Measurements from ENCODE around the gene UBP1.
"Not testable (repeated sequence)": the region's sequence is repeated elsewhere in the genome, so short reads cannot be mapped to it uniquely, and the experiment has no call there.

UBP1 gene

DNA sequence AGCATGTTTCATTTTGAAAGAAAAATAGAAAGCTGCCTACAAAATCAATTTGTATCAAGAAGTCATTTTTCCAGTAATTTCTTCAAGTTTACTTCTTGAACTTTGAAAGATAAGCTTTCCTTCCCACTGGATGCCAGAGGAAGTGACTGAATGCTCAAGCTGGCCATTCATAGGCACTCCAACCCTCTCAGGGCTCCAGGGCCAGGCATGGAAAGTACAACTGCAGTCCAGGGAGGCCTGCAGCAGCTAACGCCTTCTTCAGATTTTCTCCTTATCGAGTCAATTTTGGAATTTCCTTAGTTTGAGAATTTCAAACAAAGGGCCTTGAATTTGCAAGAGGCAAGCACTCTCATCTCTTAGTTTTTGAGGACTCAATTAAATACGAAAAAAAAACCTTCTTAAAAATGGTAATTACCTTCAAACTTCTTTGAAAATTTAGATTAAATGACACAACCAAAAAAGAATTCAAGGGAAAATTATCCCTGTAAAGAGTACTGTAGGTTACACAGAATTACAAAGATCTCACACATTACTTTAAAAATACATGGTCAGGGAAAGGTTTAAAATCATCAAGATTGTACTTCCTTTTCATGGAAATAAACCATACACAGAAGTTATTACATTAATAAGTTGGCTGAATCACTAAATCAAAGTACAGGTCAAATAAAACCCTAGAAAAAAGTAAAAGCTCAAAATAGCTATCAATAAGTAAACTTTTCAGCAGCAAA is 2.5 kb downstream of the UBP1 start:
- Histone ChIP-seq H3K4me2 (peak overlapping the region; percentile 90), H3K4me3 (peak overlapping the region; percentile 95), H3K27me3 (no peaks in the 10 kb centered on the region), H3K9ac (peak overlapping the region; percentile 90), H3K4me1 (peaks cover 36% of the 10 kb centered on the region), H3K36me3 (no peaks in the 10 kb centered on the region; the same call in 1 of the 2 replicates), H3K9me3 (0 out of 2 replicates have a peak, but pooled peaks cover 5% of the 10 kb centered on the region), H4K20me1 (peaks cover 72% of the 10 kb centered on the region), H3K27ac (no peak overlapping the region)
- TF ChIP-seq Cebpa-rat (IDR thresholded peaks at IDR 0.05), result no peak

GRCh38 chr3:33433843-33434242 is 6.4 kb downstream of the UBP1 start:
- peaks cover 29% of the 10 kb centered on the region for H3K4me1 ChIP-seq
- peaks cover 100% of the 10 kb centered on the region for H4K20me1 ChIP-seq
- H3K9me3 ChIP-seq, result 0 out of 2 replicates have a peak, but pooled peaks cover 5% of the 10 kb centered on the region
- H3K4me2 ChIP-seq, result no peak overlapping the region
- no peaks in the 10 kb centered on the region for H3K27me3 ChIP-seq
- TF ChIP-seq Cebpa-rat (IDR thresholded peaks at IDR 0.05), result no peak
- H3K9ac ChIP-seq, result no peak overlapping the region
- H3K36me3 ChIP-seq, result peaks cover 3% of the 10 kb centered on the region; the same call in 1 of the 2 replicates
- H3K27ac ChIP-seq, result no peak overlapping the region
- no peak overlapping the region for H3K4me3 ChIP-seq

DNA sequence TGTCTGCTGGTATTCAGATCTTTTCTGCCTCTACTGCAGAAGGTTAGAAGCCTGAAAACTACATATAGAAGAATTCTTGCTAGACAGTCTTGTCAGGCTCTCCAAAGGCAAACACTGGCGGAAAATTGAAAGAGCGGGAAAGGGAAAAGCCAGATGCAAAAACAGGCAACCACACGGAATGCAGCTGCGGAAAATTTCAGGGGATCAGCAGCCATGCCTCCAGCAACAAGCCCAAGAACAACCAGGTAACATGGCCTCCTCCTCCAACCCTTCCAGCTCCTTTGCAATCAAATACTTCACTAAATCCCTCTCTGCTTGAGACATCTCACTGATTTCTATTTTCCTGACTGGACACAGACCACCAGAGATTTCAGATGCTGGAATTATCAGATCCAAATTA is 9.6 kb downstream of the UBP1 start:
- no peak overlapping the region for H3K27ac ChIP-seq
- H3K27me3 ChIP-seq, result no peaks in the 10 kb centered on the region
- no peak overlapping the region for H3K4me3 ChIP-seq
- no peak overlapping the region for H3K9ac ChIP-seq
- H4K20me1 ChIP-seq, result peaks cover 98% of the 10 kb centered on the region
- H3K4me1 ChIP-seq, result 0 out of 2 replicates have a peak, but pooled peaks cover 5% of the 10 kb centered on the region
- no peak for TF ChIP-seq Cebpa-rat (IDR thresholded peaks at IDR 0.05)
- peaks cover 16% of the 10 kb centered on the region; the same call in 1 of the 2 replicates for H3K36me3 ChIP-seq
- H3K9me3 ChIP-seq, result 0 out of 2 replicates have a peak, but pooled peaks cover 4% of the 10 kb centered on the region
- H3K4me2 ChIP-seq, result no peak overlapping the region

DNA sequence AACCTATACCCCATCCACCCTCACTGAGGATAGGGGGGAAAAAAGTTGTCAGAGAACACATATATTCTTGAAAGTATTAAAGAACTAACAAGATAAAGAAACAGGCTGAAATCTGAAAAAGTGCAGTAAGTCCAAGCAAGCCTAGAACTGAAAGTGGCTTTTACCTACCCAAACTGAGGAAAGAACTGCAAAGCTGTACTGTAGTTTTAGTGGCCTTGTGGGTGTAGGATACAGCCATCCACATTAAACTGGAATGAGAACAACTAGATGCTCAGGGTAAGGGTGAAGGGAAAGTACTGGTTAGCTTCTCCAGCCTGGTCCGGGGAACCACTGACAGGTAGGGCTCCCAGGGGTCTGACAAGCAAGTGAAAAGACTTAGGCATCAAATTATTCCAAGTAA is 10.1 kb downstream of the UBP1 start:
- TF ChIP-seq Cebpa-rat (IDR thresholded peaks at IDR 0.05), result no peak
- Histone ChIP-seq H3K4me1 (0 out of 2 replicates have a peak, but pooled peaks cover 5% of the 10 kb centered on the region), H3K4me2 (no peak overlapping the region)

DNA sequence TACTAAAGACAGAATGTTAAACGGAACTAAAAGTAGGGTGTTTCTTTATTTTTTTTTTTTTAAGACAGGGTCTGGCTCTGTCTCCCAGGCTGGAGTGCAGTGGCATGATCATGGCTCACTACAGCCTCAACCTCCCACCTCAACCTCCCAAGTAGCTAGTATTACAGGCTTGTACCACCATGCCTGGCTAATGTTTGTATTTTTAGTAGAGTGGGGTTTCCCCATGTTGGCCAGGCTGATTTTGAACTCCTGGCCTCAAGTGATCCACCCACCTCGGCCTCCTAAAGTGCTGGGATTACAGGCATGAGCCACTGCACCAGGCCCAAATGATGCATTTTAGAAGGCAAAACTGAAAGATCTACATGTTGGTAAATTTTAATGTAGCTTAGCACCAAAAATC is 10.9 kb downstream of the UBP1 start:
- H3K36me3 ChIP-seq, result peaks cover 28% of the 10 kb centered on the region
- not testable (repeated sequence) for H3K27ac ChIP-seq, H3K4me3 ChIP-seq, H3K27me3 ChIP-seq, H3K4me2 ChIP-seq, H3K9me3 ChIP-seq, H3K9ac ChIP-seq, H3K4me1 ChIP-seq
- H4K20me1 ChIP-seq, result peaks cover 97% of the 10 kb centered on the region

More for the DNA sequence above, 10.1 kb downstream of the UBP1 start:
- Histone ChIP-seq H3K9ac (no peak overlapping the region), H4K20me1 (peaks cover 98% of the 10 kb centered on the region), H3K4me3 (no peak overlapping the region), H3K36me3 (peaks cover 21% of the 10 kb centered on the region), H3K9me3 (no peaks in the 10 kb centered on the region), H3K27ac (no peak overlapping the region), H3K27me3 (no peaks in the 10 kb centered on the region)

- Histone ChIP-seq H3K4me1 (0 out of 2 replicates have a peak, but pooled peaks cover 5% of the 10 kb centered on the region), H3K4me2 (no peak overlapping the region), H3K9ac (no peak overlapping the region), H3K27me3 (no peaks in the 10 kb centered on the region), H3K36me3 (peaks cover 31% of the 10 kb centered on the region), H3K4me3 (no peak overlapping the region), H4K20me1 (peaks cover 94% of the 10 kb centered on the region), H3K27ac (no peak overlapping the region), H3K9me3 (no peaks in the 10 kb centered on the region)
- no peak for TF ChIP-seq Cebpa-rat (IDR thresholded peaks at IDR 0.05)
Observed at GRCh38 chr3:33428734-33429133, 11.5 kb downstream of the UBP1 start.

- Histone ChIP-seq H3K9ac (no peak overlapping the region), H3K4me3 (no peak overlapping the region), H3K27me3 (no peaks in the 10 kb centered on the region), H3K4me1 (0 out of 2 replicates have a peak, but pooled peaks cover 5% of the 10 kb centered on the region), H4K20me1 (peaks cover 81% of the 10 kb centered on the region), H3K9me3 (no peaks in the 10 kb centered on the region), H3K4me2 (no peak overlapping the region), H3K27ac (no peak overlapping the region), H3K36me3 (peaks cover 48% of the 10 kb centered on the region)
- no peak for TF ChIP-seq Cebpa-rat (IDR thresholded peaks at IDR 0.05)
Observed at GRCh38 chr3:33426630-33427317, 13.4 kb downstream of the UBP1 start.

GRCh38 chr3:33426068-33426467 is 14.1 kb downstream of the UBP1 start:
- H3K27ac ChIP-seq, result no peak overlapping the region
- H3K4me3 ChIP-seq, result no peak overlapping the region
- H3K9me3 ChIP-seq, result no peaks in the 10 kb centered on the region
- TF ChIP-seq Cebpa-rat (IDR thresholded peaks at IDR 0.05), result no peak
- peaks cover 55% of the 10 kb centered on the region for H3K36me3 ChIP-seq
- no peak overlapping the region for H3K4me2 ChIP-seq
- H3K27me3 ChIP-seq, result no peaks in the 10 kb centered on the region
- H4K20me1 ChIP-seq, result peaks cover 76% of the 10 kb centered on the region
- 0 out of 2 replicates have a peak, but pooled peaks cover 5% of the 10 kb centered on the region for H3K4me1 ChIP-seq
- H3K9ac ChIP-seq, result no peak overlapping the region

- H3K9ac ChIP-seq, result no peak overlapping the region
- H3K36me3 ChIP-seq, result peaks cover 58% of the 10 kb centered on the region
- no peak overlapping the region for H3K4me3 ChIP-seq
- no peak for TF ChIP-seq Cebpa-rat (IDR thresholded peaks at IDR 0.05)
- H3K27ac ChIP-seq, result no peak overlapping the region
- peaks cover 76% of the 10 kb centered on the region for H4K20me1 ChIP-seq
- H3K4me2 ChIP-seq, result no peak overlapping the region
- H3K27me3 ChIP-seq, result no peaks in the 10 kb centered on the region
- H3K4me1 ChIP-seq, result 0 out of 2 replicates have a peak, but pooled peaks cover under 1% of the 10 kb centered on the region
- H3K9me3 ChIP-seq, result no peaks in the 10 kb centered on the region
Observed at GRCh38 chr3:33425453-33425852, 14.8 kb downstream of the UBP1 start.
